Measurements from ENCODE around the gene BET1. TPM values are rescaled to one million over a fixed set of nuclear protein-coding genes. Genes with fewer than 3 reads are reported as not detected.

BET1 gene
- total and polyA plus RNA-seq, 9 of the 15 experiments (the other 6 are each of a cell fraction or from before 2014, with no cell fraction given) = 15.8 to 190 (median 37.8) TPM

DNA sequence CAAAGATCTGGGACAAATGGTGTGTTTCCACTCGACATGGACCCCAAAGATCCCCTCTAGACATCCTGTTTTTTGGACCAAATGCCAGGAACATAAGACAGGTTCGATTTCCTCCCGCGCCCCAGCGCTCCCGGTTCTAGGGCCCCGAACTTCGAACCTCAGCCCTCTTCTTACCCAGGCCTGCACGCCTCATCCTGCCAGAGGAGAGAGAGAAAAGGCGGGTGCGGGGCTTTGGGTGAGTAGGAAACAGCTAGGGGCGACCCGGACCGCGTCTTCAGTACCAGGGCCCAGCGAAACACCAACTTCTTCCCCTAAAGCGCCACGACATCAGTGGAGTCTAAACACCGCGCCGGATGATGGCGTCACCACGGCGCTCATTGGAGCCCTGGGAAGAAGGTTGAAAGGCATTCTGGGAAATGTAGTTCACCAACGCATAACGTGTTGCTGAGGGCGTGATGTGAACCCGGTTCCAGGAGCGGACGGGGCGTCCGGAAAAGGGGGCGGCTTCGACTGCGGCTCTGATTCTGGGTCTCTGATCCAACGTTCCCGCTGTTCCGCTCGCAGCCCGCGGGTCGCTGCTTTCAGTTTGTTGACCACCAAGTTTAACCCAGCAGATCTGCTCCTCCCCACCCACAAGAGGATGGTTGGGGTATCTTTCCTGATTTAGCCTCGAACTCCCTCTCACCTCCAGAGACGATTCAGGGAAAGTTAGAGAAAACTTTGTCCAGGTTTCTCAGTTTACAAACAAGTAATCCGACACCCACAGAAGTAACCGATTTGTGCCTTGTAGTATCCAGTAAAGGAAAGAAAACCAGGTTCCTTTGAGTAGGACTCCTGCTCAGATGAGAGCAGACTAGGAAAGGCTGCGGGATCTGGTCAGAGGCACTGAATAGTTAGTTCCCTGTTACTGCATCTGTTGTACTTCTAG is at the start of gene BET1 (continued):
- TF ChIP-seq, protein P1, sequence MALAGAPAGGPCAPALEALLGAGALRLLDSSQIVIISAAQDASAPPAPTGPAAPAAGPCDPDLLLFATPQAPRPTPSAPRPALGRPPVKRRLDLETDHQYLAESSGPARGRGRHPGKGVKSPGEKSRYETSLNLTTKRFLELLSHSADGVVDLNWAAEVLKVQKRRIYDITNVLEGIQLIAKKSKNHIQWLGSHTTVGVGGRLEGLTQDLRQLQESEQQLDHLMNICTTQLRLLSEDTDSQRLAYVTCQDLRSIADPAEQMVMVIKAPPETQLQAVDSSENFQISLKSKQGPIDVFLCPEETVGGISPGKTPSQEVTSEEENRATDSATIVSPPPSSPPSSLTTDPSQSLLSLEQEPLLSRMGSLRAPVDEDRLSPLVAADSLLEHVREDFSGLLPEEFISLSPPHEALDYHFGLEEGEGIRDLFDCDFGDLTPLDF (CRISPR knock-in tag; IDR thresholded peaks at IDR 0.05) = peak; percentile 25
- TF ChIP-seq, protein P2, sequence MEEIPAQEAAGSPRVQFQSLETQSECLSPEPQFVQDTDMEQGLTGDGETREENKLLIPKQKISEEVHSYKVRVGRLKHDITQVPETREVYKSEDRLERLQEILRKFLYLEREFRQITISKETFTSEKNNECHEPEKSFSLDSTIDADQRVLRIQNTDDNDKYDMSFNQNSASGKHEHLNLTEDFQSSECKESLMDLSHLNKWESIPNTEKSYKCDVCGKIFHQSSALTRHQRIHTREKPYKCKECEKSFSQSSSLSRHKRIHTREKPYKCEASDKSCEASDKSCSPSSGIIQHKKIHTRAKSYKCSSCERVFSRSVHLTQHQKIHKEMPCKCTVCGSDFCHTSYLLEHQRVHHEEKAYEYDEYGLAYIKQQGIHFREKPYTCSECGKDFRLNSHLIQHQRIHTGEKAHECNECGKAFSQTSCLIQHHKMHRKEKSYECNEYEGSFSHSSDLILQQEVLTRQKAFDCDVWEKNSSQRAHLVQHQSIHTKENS (CRISPR knock-in tag; IDR thresholded peaks at IDR 0.05) = no peak
- TF ChIP-seq ZNF551 (CRISPR knock-in tag; IDR thresholded peaks at IDR 0.05) (no peak), ZNF583 (CRISPR knock-in tag; IDR thresholded peaks at IDR 0.05) (no peak), RNF2 (IDR thresholded peaks at IDR 0.05) (no peak; the same call in 1 of the 2 replicates), SAFB2 (IDR thresholded peaks at IDR 0.05; ENCODE audit: borderline replicate concordance, low read depth, low read length, severe bottlenecking) (no peak), SMAD3 (CRISPR knock-in tag; conservative IDR thresholded peaks at IDR 0.05) (no peak), ELF2 (CRISPR knock-in tag; IDR thresholded peaks at IDR 0.05) (no peak), ILK (tag; IDR thresholded peaks at IDR 0.05; ENCODE audit: borderline replicate concordance, low read depth) (no peak), CREB1 (IDR thresholded peaks at IDR 0.05) (peak; percentile 99), CREB1 (CRISPR knock-in tag; IDR thresholded peaks at IDR 0.05) (peak; percentile 98), SAP30 (IDR thresholded peaks at IDR 0.05; ENCODE audit: borderline replicate concordance, insufficient read depth, low read depth, low read length, poor library complexity, severe bottlenecking) (no peak)
- TF ChIP-seq, protein P3, sequence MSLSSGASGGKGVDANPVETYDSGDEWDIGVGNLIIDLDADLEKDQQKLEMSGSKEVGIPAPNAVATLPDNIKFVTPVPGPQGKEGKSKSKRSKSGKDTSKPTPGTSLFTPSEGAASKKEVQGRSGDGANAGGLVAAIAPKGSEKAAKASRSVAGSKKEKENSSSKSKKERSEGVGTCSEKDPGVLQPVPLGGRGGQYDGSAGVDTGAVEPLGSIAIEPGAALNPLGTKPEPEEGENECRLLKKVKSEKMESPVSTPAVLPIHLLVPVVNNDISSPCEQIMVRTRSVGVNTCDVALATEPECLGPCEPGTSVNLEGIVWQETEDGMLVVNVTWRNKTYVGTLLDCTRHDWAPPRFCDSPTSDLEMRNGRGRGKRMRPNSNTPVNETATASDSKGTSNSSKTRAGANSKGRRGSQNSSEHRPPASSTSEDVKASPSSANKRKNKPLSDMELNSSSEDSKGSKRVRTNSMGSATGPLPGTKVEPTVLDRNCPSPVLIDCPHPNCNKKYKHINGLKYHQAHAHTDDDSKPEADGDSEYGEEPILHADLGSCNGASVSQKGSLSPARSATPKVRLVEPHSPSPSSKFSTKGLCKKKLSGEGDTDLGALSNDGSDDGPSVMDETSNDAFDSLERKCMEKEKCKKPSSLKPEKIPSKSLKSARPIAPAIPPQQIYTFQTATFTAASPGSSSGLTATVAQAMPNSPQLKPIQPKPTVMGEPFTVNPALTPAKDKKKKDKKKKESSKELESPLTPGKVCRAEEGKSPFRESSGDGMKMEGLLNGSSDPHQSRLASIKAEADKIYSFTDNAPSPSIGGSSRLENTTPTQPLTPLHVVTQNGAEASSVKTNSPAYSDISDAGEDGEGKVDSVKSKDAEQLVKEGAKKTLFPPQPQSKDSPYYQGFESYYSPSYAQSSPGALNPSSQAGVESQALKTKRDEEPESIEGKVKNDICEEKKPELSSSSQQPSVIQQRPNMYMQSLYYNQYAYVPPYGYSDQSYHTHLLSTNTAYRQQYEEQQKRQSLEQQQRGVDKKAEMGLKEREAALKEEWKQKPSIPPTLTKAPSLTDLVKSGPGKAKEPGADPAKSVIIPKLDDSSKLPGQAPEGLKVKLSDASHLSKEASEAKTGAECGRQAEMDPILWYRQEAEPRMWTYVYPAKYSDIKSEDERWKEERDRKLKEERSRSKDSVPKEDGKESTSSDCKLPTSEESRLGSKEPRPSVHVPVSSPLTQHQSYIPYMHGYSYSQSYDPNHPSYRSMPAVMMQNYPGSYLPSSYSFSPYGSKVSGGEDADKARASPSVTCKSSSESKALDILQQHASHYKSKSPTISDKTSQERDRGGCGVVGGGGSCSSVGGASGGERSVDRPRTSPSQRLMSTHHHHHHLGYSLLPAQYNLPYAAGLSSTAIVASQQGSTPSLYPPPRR (CRISPR knock-in tag; IDR thresholded peaks at IDR 0.05; ENCODE audit: borderline replicate concordance) = no peak
- TF ChIP-seq, protein P4, sequence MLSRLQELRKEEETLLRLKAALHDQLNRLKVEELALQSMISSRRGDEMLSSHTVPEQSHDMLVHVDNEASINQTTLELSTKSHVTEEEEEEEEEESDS (CRISPR knock-in tag; IDR thresholded peaks at IDR 0.05) = no peak
- TF ChIP-seq, protein P5, sequence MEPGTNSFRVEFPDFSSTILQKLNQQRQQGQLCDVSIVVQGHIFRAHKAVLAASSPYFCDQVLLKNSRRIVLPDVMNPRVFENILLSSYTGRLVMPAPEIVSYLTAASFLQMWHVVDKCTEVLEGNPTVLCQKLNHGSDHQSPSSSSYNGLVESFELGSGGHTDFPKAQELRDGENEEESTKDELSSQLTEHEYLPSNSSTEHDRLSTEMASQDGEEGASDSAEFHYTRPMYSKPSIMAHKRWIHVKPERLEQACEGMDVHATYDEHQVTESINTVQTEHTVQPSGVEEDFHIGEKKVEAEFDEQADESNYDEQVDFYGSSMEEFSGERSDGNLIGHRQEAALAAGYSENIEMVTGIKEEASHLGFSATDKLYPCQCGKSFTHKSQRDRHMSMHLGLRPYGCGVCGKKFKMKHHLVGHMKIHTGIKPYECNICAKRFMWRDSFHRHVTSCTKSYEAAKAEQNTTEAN (CRISPR knock-in tag; IDR thresholded peaks at IDR 0.05) = no peak
- TF ChIP-seq, protein P6, sequence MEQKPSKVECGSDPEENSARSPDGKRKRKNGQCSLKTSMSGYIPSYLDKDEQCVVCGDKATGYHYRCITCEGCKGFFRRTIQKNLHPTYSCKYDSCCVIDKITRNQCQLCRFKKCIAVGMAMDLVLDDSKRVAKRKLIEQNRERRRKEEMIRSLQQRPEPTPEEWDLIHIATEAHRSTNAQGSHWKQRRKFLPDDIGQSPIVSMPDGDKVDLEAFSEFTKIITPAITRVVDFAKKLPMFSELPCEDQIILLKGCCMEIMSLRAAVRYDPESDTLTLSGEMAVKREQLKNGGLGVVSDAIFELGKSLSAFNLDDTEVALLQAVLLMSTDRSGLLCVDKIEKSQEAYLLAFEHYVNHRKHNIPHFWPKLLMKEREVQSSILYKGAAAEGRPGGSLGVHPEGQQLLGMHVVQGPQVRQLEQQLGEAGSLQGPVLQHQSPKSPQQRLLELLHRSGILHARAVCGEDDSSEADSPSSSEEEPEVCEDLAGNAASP (IDR thresholded peaks at IDR 0.05) = no peak
